ENCODE data around the gene RPS5.
"Not testable (repeated sequence)": the region's sequence is repeated elsewhere in the genome, so short reads cannot be mapped to it uniquely, and the experiment has no call there.

Gene RPS5

GRCh38 chr19:58406818-58407657 is 20.0 kb downstream of the RPS5 start:
- no peak for DNase-seq (ENCODE audit: low spot score)

GRCh38 chr19:58407658-58408151 is 20.6 kb downstream of the RPS5 start:
- DNase-seq (ENCODE audit: low spot score) = no peak

GRCh38 chr19:58408152-58409009 is 21.3 kb downstream of the RPS5 start, which contains the start of gene ZNF584:
TSS of gene ZNF584 (plus strand) at chr19:58408649. CDS start at chr19:58409148, 499 bp downstream.
- DNase-seq (ENCODE audit: low spot score) = peak; percentile 96

- DNase-seq (ENCODE audit: low spot score) = no peak
These were observed 22.1 kb downstream of the RPS5 start for GRCh38 chr19:58409010-58409790.

GRCh38 chr19:58416604-58417003 is 29.5 kb downstream of the RPS5 start:
- no peak for DNase-seq (ENCODE audit: low spot score)

- DNase-seq (ENCODE audit: low spot score) = no peak
These were observed 30.0 kb downstream of the RPS5 start for GRCh38 chr19:58417071-58417470.

- DNase-seq (ENCODE audit: low spot score) = no peak
These were observed 41.5 kb downstream of the RPS5 start for GRCh38 chr19:58428617-58429016.

- no peak for DNase-seq (ENCODE audit: low spot score)
These were observed 42.7 kb downstream of the RPS5 start for GRCh38 chr19:58429745-58430144.

- no peak for DNase-seq (ENCODE audit: low spot score)
These were observed 47.1 kb downstream of the RPS5 start for GRCh38 chr19:58434217-58434616.

GRCh38 chr19:58439576-58440554 is 52.8 kb downstream of the RPS5 start, which contains the start of gene ZNF132:
TSS of gene ZNF132 (minus strand) at chr19:58440153. CDS start at chr19:58439821, 332 bp downstream.
- DNase-seq (ENCODE audit: low spot score) = peak; percentile 100

GRCh38 chr19:58440556-58440955 is 53.5 kb downstream of the RPS5 start:
- DNase-seq (ENCODE audit: low spot score) = no peak

- DNase-seq (ENCODE audit: low spot score) = not testable (repeated sequence)
These were observed 55.9 kb downstream of the RPS5 start for GRCh38 chr19:58442986-58443385.
